COR-L47 (cell line): ENCODE measurements around the gene TRRAP.
A peak's percentile ranks its signal among the peaks of the same experiment; 100 is the strongest.
"Not testable (repeated sequence)": the region's sequence is repeated elsewhere in the genome, so short reads cannot be mapped to it uniquely, and the experiment has no call there.

ENCODE experiments used
- DNase-seq: peaks from one replicate; lab custom pipeline; 2025; lab: John Stamatoyannopoulos, UW

The TRRAP gene

DNA sequence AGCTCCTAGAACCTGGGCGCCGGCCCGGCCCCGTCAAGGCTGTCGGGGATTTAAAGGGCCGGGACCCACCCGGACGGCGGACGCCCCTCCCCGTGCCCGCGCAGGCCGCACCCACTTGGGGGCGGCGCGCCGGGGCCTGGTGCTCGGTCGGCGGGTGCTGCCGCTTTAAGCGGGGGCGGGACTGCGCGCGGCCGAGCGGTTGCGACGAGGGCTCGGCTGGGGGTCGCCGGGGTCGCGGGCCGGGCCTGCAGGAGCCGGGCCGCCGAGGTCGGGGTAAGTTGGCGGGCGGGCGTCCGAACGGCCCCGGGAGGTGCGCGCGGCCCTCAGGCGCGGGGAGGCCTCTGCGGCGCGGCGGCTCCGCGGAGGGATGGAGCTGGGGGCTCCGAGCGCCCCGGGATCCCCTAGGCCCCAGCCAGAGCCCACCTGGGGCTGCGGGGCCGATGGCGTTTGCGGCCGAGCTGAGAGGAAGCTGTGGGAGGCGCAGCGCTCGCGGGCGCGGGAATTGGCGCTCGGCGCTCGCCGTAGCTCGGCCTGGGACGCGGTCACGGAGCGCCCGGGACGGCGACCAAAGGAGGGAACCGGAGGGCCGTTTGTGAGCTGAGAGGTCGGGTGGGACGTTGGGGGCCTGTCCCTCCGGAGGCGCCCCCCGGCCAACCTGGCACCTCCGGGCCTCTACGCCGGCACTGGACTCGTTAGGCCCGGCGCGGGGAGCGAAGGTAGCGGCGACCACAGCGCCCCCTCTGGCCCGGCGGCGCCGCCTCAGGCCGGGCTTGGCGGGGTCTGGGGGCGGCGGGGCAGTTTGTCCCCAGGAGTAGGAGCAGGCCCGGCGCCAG, at the start of gene TRRAP:
TSS of gene TRRAP (plus strand) at position 168 of the 833 bp plus-strand sequence. CDS start 2,619 bp downstream, outside the sequence.
- DNase-seq: peak; percentile 67

DNA sequence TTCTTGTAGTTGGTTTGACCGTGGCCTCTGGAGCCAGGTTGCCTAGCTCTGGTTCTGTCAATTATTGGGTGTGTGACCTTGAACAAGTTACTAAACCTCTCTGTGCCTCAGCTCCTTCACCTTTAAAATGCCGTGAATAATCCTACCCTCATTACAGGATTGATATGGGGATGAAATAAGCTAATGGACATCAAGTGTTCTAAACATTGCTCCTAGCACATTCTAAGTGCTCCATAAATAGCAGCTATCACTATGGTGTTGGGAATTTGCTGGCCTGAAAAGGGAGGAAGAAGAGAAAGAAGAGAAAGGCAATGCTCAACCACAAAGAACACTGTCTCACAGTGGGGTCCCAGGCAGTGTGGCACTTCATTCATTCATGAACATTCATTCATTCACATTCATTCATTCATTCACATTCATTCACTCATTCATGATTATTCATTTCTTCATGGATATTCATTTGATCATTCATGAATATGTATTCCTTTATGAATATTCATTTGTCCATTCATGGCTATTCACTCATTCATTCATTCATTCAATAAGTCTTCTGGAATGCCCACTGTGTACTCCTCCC, 47.3 kb upstream of the TRRAP start:
- DNase-seq: no peak

DNA sequence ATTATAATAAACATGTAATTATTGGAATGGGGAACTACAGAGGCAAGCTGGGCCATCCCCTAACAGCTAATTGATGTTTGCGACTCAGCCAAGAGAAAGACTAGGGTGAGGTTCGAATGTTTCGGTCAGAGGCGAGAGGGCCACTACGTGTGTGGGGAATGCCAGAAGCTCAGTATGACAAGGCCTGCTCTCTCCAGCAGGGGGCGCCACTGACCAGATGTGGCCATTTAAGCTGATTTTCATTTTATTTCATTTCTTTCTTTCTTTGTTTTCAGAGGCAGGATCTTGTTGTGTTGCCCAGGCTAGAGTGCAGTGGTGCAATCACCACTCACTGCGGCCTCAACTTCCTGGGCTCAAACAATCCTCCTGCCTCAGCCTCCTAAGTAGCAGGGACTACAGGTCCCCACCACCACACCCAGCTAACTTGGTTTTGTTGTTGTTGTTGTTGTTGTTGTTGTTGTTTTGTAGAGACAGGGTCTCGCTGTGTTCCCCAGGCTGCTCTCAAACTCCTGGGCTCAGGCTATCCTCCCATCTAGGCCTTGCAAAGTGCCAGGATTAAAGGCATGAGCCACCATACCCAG, 46.6 kb upstream of the TRRAP start:
- no peak for DNase-seq

DNA sequence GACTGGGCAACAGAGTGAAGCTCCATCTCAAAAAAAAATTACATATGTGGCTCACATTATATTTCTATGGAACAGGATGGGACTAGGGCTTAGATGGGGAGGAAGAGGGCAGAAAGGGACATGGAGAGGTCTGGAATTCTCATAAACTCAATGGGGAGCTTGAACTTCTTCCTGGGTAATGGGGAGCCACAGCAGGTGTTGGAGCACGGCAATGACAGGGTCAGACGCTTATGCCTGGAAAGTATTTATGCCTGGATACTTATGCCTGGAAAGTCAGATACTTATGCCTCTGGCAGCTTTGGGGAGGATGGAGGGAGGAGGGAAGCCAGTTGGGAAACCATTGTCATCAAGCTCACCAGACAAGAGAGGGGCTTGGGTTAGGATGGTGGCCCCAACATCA, 45.3 kb upstream of the TRRAP start:
- DNase-seq: no peak

DNA sequence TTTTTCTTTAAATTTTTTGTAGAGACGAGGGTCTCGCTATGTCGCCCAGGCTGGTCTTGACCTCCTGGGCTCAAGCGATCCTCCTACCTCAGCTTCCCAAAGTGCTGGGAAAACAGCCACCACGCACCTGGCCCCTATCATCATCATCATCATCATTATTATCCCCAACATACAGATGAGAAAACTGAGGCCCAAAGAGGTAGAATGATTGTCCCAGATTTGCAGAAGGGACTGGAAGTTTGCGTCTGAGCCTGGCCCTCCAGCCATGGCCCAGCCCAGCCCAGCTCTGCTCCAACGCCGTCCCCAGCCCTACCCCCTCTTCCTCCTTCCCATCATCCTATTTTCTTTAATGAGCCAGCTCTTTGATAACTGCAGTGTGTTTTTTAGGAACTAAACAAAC, 43.4 kb upstream of the TRRAP start:
- DNase-seq: no peak

DNA sequence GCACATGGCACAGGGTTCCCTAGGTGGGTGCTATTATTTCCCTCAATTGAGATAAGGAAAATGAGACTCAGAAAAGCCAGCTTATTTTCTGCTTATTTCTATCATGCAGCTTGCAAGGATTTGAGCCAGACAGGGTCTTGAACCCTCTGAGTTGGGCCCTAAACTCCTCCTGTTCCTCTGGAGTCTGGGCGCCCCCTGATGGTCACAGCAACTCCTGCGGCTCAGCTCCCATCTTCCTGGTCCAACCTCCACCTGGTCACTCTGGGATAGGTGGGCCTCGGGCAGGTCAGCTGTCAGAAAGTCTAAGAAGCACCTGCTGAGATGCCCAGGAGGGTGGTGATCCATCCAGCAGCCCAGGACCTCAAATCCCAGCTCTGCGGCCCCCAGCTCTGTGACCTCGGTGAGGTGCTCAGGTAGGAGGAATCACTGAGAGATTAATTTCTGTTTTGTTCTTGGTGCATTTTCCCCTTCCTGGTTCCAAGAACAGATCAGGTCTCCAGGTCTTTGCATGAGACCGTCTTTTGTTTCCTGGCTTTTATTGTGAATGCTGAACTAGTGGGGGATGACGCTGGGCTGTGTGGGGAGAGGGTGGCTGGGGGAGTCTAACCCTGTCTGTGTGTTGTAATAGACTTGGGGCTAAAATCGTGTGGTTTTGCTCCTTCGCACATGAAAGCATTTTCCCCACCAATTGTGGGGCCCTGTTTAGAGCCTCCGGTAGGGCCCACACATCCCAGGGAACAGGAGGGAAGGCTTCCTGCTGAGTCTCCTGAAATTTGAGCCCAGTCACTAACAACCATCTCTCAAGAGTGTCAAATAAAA, 41.3 kb upstream of the TRRAP start:
- peak; percentile 51 for DNase-seq

DNA sequence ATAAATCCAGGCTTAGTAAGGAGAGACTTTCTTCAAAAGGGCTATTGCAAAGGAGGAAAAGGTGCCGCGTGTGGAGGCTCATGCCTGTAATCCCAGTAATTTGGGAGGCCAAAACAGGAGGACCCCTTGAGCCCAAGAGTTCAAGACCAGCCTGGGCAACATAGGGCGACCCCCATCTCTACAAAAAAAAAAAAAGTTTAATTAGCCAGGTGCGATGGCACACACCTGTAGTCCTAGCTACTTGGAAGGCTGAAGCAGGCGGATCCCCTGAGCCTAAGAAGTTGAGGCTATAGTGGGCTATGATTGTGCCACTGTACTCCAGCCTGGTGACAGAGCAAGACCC, 40.7 kb upstream of the TRRAP start:
- DNase-seq: no peak

DNA sequence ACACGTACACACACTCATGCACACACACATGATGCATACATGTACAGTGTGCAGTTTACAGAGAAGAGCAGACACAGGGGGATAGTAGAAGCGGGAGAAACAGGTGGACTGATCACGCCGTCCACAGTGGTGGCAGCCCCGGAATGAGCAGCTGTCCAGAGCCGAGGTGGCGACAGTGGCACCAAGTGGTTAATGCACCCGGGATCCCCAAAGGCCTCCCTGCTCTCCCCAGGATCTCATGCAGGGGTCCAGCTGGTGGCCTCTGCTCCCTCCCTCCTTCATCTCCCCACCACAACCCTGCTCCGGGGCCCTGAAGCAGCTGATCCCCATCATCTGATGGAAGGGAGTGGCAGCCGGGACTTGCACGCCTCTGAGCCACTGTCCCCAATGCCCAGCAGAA, 38.2 kb upstream of the TRRAP start:
- no peak for DNase-seq

DNA sequence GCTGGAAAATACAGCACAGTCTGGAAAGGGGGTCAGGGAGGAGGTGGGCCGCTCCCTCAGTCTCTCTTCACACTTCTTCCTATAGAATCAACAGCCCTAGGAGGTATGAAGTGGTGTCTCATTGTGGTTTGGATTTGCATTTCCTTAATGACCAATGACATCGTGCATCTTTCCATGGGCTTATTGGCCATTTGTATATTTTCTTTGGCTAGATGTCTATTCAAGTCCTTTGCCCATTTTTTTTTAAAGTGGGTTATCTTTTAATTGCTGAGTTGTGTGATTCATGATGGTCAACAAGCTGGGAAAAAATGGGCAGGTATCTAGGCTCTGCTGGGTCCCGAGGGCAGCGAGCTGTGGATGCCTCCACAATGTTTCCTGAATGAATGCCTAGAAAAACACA, 37.6 kb upstream of the TRRAP start:
- no peak for DNase-seq

DNA sequence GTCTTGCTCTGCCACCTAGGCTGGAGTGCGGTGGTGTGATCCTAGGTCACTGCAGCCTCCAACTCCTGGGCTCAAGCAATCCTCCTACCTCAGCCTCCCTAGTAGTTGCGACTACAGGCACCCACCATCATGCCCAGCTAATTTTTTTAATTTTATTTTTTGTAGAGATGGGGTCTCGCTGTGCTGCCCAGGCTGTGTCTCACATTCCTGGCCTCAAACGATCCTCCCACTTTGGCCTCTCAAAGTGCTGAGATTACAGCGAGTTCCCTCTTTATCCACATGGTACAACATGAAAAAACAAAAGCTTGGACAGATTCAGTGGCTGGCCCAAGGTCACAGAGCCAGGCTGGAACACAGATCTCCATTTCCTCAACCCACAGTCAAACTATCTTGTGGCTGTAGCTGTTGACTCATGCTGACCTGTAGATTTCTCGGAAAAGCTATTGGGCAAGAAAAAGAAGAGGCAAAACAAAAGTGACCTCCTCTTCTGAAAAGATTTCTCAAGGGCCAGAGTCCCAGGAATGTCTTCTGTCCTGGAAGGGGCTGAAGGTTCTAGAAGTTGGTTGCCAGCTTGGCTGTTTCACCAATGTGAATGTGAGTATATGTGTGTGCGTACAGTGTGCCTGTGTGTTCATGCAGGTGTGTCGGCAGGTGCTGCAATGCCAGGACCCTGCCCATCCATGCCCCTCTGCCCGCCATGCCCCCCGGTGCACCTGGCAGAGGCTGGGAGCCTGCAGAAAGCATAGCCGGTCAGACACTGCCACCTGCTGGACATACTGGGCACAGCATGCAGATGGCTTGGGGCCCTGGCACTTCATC, 36.9 kb upstream of the TRRAP start:
- DNase-seq: peak; percentile 35

DNA sequence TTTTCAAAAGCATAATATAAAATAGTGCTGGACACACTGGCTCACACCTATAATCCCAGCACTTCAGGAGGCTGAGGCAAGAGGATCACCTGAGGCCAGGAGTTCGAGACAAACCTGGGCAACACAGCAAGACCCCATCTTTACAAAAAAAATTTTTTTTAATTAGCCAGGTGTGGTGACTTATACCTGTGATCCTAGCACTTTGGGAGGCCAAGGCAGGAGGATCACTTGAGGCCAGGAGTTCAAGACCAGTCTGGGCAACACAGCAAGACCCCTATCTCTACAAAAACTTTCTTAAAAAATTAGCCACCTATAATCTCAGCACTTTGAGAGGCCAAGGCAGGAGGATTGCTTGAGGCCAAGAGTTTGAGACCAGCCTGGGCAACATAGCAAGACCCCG, 35.8 kb upstream of the TRRAP start:
- DNase-seq: not testable (repeated sequence)

DNA sequence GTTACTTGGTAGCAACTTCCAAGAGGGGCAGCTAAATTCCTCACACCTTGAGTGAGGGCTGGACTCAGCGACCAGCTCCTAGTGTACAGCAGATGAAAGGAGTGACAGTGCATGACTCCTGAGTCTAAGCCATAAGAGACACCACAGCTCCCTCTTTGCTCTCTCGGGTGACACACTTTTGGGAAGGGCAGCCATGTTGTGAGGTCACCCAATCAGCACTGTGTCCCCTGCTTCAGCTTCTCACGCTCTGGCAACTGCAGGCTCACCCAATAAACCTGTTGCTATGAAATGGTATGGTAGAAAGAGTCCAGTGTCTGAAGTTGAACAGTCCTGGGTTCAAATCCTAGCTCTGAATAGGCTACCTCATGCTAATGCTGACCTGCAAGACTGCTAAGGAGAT, 29.4 kb upstream of the TRRAP start:
- DNase-seq: no peak

DNA sequence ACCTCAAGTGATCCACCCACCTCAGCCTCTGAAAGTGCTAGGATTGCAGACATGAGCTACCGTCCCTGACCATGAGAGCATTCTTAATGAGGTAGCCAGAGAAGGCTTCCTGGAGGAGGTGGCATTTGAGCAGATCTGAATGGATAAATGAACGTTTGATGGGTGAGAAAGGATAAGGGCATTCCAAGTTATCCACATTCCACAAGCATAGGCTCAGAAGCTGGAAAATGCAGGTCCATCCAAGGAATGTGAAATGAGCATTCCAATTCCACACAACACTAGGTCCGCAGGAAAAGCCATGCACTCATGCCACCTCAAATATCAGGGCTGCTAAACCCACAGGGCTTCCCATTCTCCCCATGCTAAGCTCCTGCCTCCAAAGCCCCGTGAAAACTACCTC, 25.5 kb upstream of the TRRAP start:
- DNase-seq: no peak

DNA sequence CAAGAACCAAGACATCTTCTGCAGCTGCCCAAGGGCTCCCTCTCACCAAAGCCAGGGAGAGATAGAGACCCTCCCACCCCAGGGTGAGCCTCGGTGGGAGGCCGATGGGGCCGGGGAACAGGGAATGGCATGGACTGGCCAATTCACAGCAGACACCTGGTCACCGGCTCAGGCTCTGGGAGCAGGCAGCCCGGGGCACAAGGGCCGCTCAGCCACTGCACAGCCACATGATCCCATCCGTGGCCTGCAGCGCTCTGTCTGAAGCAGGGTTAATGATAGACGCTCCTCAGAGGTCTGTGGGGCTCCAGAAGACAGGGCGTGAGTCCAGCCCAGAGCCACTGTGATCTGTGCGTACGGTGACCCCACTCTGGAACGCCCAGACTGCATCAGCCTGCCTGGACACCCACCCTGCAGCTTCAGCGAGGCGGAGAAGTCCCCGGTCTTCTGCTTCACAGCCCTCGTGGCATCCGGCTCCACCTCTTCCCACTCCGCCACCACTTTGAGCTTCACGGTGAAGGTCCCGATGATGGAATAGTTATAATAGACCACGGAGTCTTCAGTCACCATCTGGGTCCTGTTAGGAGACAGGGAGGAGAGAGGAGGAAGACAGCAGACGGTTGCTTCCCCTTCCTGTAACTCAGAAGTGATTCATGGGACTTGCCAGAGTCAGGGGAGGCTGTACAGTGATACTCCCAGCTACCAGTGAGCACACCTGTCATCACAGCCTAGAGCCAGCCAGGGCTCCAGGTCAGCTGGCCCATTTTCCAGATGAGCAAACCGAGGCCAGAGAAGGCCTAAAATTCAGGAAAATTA, 22.5 kb upstream of the TRRAP start:
- no peak for DNase-seq

DNA sequence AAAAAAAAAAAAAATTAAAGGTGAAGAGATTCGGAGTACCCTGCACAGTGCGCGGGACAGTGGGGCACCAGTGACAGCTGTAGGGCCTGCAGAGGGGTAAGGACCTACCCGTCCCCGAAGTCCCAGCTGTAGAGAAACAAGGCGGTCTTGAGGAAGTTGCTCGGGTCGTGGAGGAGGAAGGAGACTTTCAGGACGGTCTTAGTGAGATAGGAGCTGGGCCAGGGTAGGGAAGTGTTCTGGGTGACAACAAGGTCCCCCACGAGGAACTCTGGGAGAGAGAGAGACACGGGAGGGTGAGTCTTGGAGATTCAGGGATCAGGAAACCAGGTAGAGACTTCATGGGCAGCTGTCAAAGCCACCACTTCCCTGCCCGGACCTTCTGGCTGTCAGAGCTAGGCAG, 18.3 kb upstream of the TRRAP start:
- DNase-seq: no peak

DNA sequence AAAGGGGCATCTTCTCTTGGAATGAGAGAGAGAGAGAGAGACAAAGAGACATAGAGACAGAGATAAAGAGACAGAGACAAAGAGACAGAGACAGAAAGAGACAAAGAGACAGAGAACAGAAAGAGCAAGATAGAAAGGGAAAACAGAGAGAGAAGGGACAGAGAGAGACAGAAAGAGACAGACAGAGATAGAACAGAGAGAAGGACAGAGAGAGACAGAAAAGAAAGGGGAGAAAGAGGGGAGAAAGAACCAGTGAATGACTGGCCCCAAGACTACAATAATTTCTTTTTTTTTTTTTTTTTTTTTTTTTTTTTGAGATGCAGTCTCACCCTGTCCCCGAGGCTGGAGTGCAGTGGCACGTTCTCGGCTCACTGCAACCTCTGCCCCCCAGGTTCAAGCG, 16.1 kb upstream of the TRRAP start:
- no peak for DNase-seq

DNA sequence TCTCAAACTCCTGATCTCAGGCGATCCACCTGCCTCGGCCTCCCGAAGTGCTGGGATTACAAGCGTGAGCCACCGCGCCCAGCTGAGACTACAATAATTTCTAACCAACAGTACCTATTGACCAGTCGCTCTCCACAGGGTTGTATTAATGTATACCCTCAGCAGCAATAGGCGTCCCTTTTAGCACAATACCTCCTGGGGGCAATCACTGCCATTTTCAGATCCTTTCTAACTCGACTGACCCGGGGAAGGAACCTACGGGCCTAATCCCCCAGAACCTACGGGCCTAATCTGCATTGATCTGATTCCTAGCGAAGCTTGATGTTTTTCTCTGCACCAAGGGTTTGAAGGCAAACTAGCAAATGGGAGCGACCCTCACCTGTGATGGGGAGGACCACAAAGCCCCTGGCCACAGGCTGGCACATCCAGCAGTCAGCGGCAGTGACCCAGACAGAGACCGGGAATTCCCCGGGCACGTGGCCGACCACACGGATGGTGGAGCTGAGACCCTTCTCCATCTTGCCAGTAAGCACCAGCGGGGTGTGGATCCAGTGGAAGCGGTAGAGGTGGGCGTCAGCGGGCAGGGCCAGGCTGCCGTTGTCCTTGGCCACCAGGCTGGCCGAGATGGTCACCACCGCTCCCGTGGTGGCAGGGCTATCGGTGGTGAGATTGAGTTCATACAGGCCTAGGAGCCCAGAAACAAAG, 15.5 kb upstream of the TRRAP start:
- DNase-seq: no peak

DNA sequence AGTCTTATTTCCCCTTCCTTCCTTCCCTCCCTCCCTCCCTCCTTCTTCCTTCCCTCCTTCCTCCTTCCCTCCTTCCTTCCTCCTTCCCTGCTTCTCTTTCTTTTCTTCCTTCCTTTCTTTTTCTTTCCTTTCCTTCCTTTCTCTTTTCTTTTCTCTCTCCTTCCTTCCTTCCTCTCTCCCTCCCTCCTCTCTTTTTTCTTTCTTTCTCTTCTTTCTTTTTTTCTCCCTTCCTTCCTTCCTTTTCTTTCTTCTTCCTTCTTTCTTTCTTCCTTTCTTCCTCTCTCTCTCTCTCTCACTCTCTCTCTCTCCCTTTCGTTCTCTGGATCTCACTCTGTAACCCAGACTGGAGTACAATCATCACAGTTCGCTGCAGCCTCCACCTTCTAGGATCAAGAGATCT, 14.7 kb upstream of the TRRAP start:
- DNase-seq: no peak

DNA sequence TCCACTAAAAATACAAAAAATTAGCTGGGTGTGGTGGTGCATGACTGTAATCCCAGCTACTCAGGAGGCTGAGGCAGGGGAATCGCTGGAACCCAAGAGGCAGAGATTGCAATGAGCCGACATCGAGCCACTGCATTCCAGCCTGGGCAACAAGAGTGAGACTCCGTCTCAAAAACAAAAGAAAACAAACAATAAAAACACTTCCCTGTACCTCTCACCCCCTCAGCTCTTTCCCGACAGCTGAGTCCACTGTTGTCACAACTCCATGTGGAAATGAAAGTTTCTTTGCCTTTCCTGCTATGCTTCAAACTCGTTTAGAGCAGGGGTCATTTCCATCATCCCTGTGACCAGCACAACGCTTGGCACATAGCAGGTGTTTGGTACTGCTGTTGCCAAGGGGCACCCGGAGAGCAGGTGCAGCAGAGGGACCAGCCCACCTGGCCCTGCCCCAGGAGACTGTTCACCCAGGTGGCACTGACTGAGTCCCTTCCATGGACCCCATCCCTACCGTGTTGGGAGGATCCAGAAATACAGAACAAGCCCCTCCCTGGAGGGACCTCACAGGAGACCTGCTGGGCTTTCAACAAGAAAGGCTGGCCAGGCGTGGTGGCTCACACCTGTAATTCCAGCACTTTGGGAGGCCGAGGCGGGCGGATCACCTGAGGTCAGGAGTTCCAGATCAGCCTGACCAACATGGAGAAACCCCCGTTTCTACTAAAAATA, 13.4 kb upstream of the TRRAP start:
- DNase-seq: no peak

DNA sequence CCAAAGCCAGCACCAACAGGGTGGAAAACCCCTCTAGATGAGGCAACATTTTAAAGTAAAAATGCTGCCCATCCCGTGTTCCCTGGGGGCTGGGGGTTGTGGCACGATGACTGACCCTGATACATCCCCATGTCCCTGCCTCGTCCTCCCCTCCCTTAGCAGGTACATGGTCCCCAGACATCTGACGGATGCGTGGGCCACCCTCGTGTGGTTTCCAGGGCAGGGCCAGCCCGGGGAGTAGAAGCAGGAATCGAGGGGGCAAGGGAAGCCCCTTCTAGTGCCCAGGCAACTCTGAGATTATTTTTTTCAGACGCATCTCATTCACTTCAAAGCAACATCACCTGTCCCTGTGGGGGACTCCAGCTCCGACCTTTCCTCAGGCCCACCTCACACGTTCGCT, 12.0 kb upstream of the TRRAP start:
- DNase-seq: no peak
